Measurements from ENCODE around the gene RP9.

DNA sequence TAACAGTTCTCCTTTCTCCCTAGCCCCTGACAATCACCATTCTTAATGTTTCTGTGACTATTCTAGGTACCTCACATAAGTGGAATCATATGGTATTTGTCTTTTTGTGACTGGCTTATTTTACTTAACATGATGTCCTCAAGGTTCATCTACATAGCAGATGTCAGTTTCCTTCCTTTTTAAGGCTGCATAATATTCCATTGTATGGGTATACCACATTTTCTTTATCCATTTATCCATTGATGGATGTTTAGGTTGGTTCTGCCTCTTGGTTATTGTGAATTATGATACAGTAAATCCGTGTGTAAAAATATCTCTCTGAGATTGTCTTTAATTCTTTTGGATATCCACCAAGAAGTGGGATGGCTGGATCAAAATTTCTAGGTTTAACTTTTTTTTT is 33.4 kb upstream of the RP9 start:
- TF ChIP-seq CTCF (IDR thresholded peaks at IDR 0.05) (no peak), POLR2A (IDR thresholded peaks at IDR 0.05) (no peak)

Measured in lower leg skin (tissue), 3 donors.